CD4-positive, alpha-beta T cell treated with Interleukin-17A for 4 hours (primary cell): ENCODE data around the gene SERTAD3.

ENCODE experiments used
- DNase-seq: peaks from one replicate; pipeline ENCODE4 v3.0.0-alpha.2; 2020; ENCODE audit warnings: mixed read lengths

Gene SERTAD3

GRCh38 chr19:40407714-40408597 is 36.2 kb downstream of the SERTAD3 start:
- peak; percentile 15 for DNase-seq

GRCh38 chr19:40403262-40403984 is 40.7 kb downstream of the SERTAD3 start:
- peak; percentile 90 for DNase-seq

- no peak for DNase-seq
These were observed 43.6 kb downstream of the SERTAD3 start for GRCh38 chr19:40400559-40400958.

GRCh38 chr19:40398417-40399131 is 45.6 kb downstream of the SERTAD3 start:
- peak; percentile 84 for DNase-seq

- DNase-seq: no peak
These were observed 46.6 kb downstream of the SERTAD3 start for GRCh38 chr19:40397568-40397906.

- DNase-seq: no peak
These were observed 47.1 kb downstream of the SERTAD3 start for GRCh38 chr19:40396886-40397567.

GRCh38 chr19:40395956-40396355 is 48.2 kb downstream of the SERTAD3 start:
- DNase-seq: no peak

GRCh38 chr19:40394816-40395210 is 49.3 kb downstream of the SERTAD3 start:
- no peak for DNase-seq

- no peak for DNase-seq
These were observed 50.0 kb downstream of the SERTAD3 start for GRCh38 chr19:40393894-40394815.

- DNase-seq: no peak
These were observed 51.1 kb downstream of the SERTAD3 start for GRCh38 chr19:40392894-40393517.

- DNase-seq: no peak
These were observed 52.0 kb downstream of the SERTAD3 start for GRCh38 chr19:40392123-40392522.
